Measurements from ENCODE around the gene PLIN3.

The PLIN3 gene

DNA sequence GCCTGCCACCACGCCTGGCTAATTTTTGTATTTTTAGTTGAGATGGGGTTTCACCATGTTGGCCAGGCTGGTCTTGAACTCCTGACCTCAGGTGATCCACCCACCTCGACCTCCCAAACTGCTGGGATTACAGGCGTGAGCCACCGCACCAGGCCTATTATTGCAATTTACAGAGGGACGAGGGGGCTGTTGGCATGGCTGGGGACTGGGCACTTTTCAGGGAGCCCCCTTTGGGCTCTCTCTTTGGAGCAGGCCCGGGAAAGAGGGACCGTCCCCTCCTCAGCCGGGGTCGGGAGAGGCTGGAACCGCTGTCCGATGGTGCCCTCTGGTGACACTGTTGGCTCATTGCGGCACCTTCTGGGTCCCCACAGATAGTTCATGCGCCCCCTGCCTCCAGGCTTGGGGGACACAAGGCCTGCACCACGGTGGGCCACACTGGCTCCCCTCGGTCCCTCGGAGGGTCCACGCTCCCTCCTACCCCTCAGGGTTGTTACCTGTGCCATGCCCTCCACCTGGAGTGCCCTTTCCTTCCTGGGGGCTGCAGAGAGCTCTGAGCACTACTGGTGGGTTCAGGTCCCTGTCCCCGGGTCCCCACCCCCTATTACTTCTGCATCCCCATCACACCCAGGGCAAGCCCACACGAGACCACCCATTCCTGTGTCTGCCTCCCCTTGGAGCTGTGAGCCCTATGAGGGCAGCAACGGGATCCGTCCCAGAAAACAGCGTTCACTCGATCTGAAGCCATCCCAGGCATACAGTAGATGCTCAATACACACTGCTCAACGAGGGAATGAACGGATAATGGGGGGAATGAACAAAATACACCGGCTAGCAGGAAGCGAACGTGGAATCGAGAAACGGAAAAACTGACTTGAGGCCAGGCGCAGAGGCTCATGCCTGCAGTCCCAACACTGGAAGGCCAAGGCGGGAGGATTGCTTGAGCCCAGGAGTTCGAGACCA, 63.5 kb downstream of the PLIN3 start:
- Histone ChIP-seq H3K4me2 (ENCODE audit: low read length) (peak overlapping the region; percentile 59), H3K4me1 (ENCODE audit: low read length) (peaks cover 11% of the 10 kb centered on the region), H4K20me1 (ENCODE audit: insufficient read depth, low read length) (no peaks in the 10 kb centered on the region), H3K79me2 (ENCODE audit: low read length) (no peaks in the 10 kb centered on the region), H3K9me3 (ENCODE audit: insufficient read depth, low read length) (no peaks in the 10 kb centered on the region), H3K27me3 (ENCODE audit: low read depth, low read length) (no peaks in the 10 kb centered on the region), H3K36me3 (replicated peaks; ENCODE audit: low read depth, low read length) (no peaks in the 10 kb centered on the region), H2AFZ (ENCODE audit: low read depth, low read length) (peak overlapping the region; percentile 85; the same call in 1 of the 2 replicates), H3K4me3 (ENCODE audit: low read length) (peak overlapping the region; percentile 71), H3K9ac (ENCODE audit: low read length) (no peak overlapping the region), H3K27ac (ENCODE audit: low read length) (no peak overlapping the region)
- no peak for TF ChIP-seq EZH2phosphoT487 (IDR thresholded peaks at IDR 0.05; ENCODE audit: low read depth)
- TF ChIP-seq, protein P1, sequence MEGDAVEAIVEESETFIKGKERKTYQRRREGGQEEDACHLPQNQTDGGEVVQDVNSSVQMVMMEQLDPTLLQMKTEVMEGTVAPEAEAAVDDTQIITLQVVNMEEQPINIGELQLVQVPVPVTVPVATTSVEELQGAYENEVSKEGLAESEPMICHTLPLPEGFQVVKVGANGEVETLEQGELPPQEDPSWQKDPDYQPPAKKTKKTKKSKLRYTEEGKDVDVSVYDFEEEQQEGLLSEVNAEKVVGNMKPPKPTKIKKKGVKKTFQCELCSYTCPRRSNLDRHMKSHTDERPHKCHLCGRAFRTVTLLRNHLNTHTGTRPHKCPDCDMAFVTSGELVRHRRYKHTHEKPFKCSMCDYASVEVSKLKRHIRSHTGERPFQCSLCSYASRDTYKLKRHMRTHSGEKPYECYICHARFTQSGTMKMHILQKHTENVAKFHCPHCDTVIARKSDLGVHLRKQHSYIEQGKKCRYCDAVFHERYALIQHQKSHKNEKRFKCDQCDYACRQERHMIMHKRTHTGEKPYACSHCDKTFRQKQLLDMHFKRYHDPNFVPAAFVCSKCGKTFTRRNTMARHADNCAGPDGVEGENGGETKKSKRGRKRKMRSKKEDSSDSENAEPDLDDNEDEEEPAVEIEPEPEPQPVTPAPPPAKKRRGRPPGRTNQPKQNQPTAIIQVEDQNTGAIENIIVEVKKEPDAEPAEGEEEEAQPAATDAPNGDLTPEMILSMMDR (IDR thresholded peaks at IDR 0.05; ENCODE audit: low read depth, low read length), result peak; percentile 97

DNA sequence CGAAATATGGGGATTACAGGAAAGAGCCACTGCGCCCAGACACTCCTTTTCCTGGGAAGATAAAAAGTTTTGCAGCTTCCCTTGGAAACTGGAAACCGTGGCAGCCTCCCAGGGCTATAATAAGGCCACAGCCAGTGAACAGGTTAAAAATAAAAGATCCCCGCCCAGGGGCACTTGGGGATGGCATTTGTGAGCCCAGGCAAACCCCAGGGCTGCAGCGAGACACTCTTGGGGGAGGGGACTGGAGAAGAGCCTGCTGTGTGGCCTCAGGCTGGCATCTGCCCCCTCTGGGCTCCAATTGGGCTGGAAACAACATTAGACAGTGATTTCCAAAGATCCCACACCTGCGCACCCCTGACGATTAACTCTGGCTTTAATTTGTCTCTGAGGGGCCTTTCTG, 64.8 kb downstream of the PLIN3 start:
- Histone ChIP-seq H3K4me3 (ENCODE audit: low read length) (no peak overlapping the region), H3K27me3 (ENCODE audit: low read depth, low read length) (no peaks in the 10 kb centered on the region), H3K9me3 (ENCODE audit: insufficient read depth, low read length) (no peaks in the 10 kb centered on the region), H3K4me2 (ENCODE audit: low read length) (no peak overlapping the region), H2AFZ (ENCODE audit: low read depth, low read length) (no peak overlapping the region), H3K36me3 (replicated peaks; ENCODE audit: low read depth, low read length) (peaks cover 5% of the 10 kb centered on the region), H3K79me2 (ENCODE audit: low read length) (no peaks in the 10 kb centered on the region), H3K4me1 (ENCODE audit: low read length) (peaks cover 8% of the 10 kb centered on the region), H3K9ac (ENCODE audit: low read length) (no peak overlapping the region), H3K27ac (ENCODE audit: low read length) (no peak overlapping the region), H4K20me1 (ENCODE audit: insufficient read depth, low read length) (no peaks in the 10 kb centered on the region)
- TF ChIP-seq, protein P1 (IDR thresholded peaks at IDR 0.05; ENCODE audit: low read depth, low read length), result no peak
- TF ChIP-seq EZH2phosphoT487 (IDR thresholded peaks at IDR 0.05; ENCODE audit: low read depth), result no peak

DNA sequence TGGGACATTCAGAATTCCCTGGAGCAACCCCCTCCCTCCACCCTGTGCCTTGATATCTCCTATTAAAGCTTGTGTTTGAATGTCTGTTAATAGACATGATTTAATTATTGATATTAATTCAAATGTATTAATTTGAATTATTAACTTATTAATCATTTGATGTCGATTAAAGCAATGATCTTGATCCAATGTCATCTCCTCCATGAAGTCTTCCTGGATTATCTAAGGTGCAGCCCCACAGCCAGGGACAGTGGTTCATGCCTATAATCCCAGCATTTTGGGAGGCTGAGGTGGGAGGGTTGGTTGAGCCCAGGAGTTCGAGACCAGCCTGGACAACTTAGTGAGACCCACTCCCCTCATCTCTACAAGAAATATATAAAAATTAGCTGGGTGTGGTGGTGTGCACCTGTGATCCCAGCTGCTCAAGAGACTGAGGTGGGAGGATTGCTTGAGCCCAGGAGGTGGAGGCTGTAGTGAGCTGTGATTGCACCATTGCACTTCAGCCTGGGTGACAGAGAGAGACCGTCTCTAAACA, 66.3 kb downstream of the PLIN3 start:
- H3K9ac ChIP-seq (ENCODE audit: low read length), result no peak overlapping the region
- TF ChIP-seq, protein P1 (IDR thresholded peaks at IDR 0.05; ENCODE audit: low read depth, low read length), result no peak
- TF ChIP-seq EZH2phosphoT487 (IDR thresholded peaks at IDR 0.05; ENCODE audit: low read depth), result no peak
- H3K27me3 ChIP-seq (ENCODE audit: low read depth, low read length), result no peaks in the 10 kb centered on the region
- peaks cover 11% of the 10 kb centered on the region for H3K36me3 ChIP-seq (replicated peaks; ENCODE audit: low read depth, low read length)
- H3K4me3 ChIP-seq (ENCODE audit: low read length), result no peak overlapping the region
- no peak overlapping the region for H3K4me2 ChIP-seq (ENCODE audit: low read length)
- no peaks in the 10 kb centered on the region; the same call in 1 of the 2 replicates for H3K4me1 ChIP-seq (ENCODE audit: low read length)
- no peaks in the 10 kb centered on the region for H4K20me1 ChIP-seq (ENCODE audit: insufficient read depth, low read length)
- H3K27ac ChIP-seq (ENCODE audit: low read length), result no peak overlapping the region
- H3K9me3 ChIP-seq (ENCODE audit: insufficient read depth, low read length), result no peaks in the 10 kb centered on the region
- H2AFZ ChIP-seq (ENCODE audit: low read depth, low read length), result no peak overlapping the region
- H3K79me2 ChIP-seq (ENCODE audit: low read length), result peaks cover 12% of the 10 kb centered on the region

DNA sequence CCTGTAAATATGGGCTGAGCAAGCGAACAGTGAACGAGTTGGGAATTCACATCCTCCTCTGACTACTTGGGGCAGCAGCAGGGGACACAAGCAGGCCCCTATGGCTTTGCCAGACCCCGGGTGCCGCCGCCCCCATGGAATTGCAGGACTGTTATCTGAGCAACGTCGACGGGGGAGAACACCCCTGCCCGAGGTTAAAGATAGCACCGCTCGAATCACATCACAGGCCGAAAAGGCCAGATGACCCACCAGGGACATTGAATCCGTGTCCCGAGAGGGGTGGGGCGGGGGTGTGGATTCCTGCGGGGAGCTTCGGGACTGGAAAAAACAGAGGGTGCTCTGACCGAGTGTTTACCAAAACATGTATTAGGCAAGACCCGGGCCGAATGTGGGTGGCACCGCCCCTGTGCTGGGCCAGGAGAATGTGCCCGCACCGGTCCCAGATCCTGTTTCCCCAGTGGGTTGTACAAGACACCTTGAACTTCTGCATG, 66.8 kb downstream of the PLIN3 start:
- no peak overlapping the region for H3K4me2 ChIP-seq (ENCODE audit: low read length)
- no peaks in the 10 kb centered on the region for H3K27me3 ChIP-seq (ENCODE audit: low read depth, low read length)
- peaks cover 16% of the 10 kb centered on the region for H3K79me2 ChIP-seq (ENCODE audit: low read length)
- H2AFZ ChIP-seq (ENCODE audit: low read depth, low read length), result no peak overlapping the region
- no peak overlapping the region for H3K9ac ChIP-seq (ENCODE audit: low read length)
- no peaks in the 10 kb centered on the region for H4K20me1 ChIP-seq (ENCODE audit: insufficient read depth, low read length)
- H3K36me3 ChIP-seq (replicated peaks; ENCODE audit: low read depth, low read length), result peaks cover 11% of the 10 kb centered on the region
- no peak overlapping the region for H3K27ac ChIP-seq (ENCODE audit: low read length)
- TF ChIP-seq, protein P1 (IDR thresholded peaks at IDR 0.05; ENCODE audit: low read depth, low read length), result no peak
- TF ChIP-seq EZH2phosphoT487 (IDR thresholded peaks at IDR 0.05; ENCODE audit: low read depth), result no peak
- no peak overlapping the region for H3K4me3 ChIP-seq (ENCODE audit: low read length)
- no peaks in the 10 kb centered on the region; the same call in 1 of the 2 replicates for H3K4me1 ChIP-seq (ENCODE audit: low read length)
- no peaks in the 10 kb centered on the region for H3K9me3 ChIP-seq (ENCODE audit: insufficient read depth, low read length)

All from OCI-LY3 (cell line).